ENCODE measurements around the gene PRDM16. TPM values are rescaled to one million over a fixed set of nuclear protein-coding genes. Genes with fewer than 3 reads are reported as not detected.

Gene PRDM16
- total and polyA plus RNA-seq, 2 of the 8 experiments (the other 6 are each of a cell fraction or from before 2014, with no cell fraction given), result 0.39 to 0.43 TPM

DNA sequence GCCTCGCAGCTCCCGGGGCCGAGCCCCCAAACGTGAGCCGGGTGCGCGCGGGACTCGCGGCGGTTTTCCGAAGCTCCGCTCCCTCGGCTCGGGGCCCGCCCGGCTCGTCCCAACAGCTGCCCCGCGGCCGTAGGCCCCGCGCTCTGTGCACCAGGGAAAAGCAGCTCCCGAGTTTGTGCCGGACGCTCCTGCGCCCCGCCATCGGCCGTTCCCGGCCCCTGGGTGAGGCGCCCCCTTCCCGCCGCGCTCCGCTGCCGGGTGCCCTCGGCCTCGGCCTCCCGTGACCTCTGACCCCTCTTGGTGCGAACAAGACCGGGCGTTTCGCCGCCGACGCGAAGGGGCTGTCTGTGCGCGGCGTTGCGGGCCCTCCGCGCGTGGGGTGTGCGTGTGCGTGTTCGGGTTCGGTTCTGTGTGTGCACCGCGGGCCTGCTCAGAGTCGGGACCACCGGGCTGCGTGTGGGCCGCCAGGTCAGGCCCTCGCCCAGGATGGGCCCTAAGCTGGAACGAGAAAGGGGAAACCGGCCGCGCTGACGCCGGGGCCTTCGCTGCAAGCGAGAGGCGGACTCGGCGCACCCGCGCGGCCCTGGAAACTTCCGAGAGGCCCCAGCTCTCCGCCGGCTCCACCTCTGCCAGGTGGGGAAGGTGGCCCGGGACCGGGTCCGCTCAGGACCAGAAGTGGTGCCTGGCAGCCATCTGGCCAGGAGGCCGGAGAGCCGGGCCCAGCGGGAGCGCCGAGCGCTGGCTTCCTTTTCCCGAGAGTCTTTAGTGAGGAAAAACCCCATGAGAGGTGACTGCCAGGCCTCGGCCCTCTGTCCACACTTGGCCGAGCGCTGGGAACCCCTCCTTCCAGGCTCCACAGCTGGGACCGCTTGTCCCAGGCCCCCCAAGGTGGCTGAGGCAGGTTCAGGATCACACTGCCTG, 1.9 kb downstream of the PRDM16 start:
- 1% methylated on average over 42 of the region's 97 CpGs; no CpG with 5 or more reads in 1 of the 2 experiments for WGBS, 2 experiments (ENCODE audit: extremely low coverage in 1 of 2, insufficient coverage in 1 of 2, insufficient read length in 1 of 2, insufficient replicate concordance in 2 of 2, low coverage in 1 of 2, low lambda C conversion rate in 2 of 2, missing lambda C conversion rate in 1 of 2)
- H3K27me3 ChIP-seq (replicated peaks in 1 of 4; ENCODE audit: control insufficient read depth in 3 of 4, extremely low read depth in 1 of 4, insufficient read depth in 3 of 4, low read length in 3 of 4), result peaks cover 76 to 94% (median 86%) of the 10 kb centered on the region in 4 experiments
- no peaks in the 10 kb centered on the region for H3K79me2 ChIP-seq (ENCODE audit: control insufficient read depth in 1 of 2, insufficient read depth in 2 of 2, low read length in 2 of 2)
- peak overlapping the region; percentile 5 to 53 (median 18); a peak in 5 of 8 replicates for H3K4me3 ChIP-seq (ENCODE audit: extremely low read depth in 1 of 4, insufficient read depth in 2 of 4, low read depth in 3 of 4, low read length in 4 of 4)
- peaks cover 0 to 49% (median 33%) of the 10 kb centered on the region in 4 experiments; a peak in 6 of 7 replicates for H3K4me1 ChIP-seq (replicated peaks in 1 of 4; ENCODE audit: control insufficient read depth in 3 of 4, insufficient read depth in 4 of 4, low read length in 3 of 4)
- H3K18ac ChIP-seq (ENCODE audit: extremely low read depth, low read length), result no peak overlapping the region; the same call in 1 of the 2 replicates
- no peak overlapping the region for H2AK5ac ChIP-seq (ENCODE audit: low read depth, low read length)
- POLR2A ChIA-PET (ENCODE audit: partially characterized antibody), result interaction anchor here (0.7 kb wide), 1 partner anchor 33 kb away, joined by 3 read pairs; no protein-coding TSS in a partner anchor
- H4K20me1 ChIP-seq (replicated peaks in 1 of 2; ENCODE audit: control insufficient read depth in 1 of 2, insufficient read depth in 2 of 2, low read length in 2 of 2), result peaks cover 9 to 19% of the 10 kb centered on the region in 2 experiments
- H2BK20ac ChIP-seq (ENCODE audit: low read length), result no peak overlapping the region
- no peak overlapping the region for H4K5ac ChIP-seq (ENCODE audit: insufficient read length, low read depth, low read length)
- no peak overlapping the region for H3K56ac ChIP-seq (replicated peaks; ENCODE audit: insufficient read length, low read depth, low read length)
- H3K27ac ChIP-seq (ENCODE audit: low read depth, low read length), result no peak overlapping the region
- no peaks in the 10 kb centered on the region for H3K79me1 ChIP-seq (ENCODE audit: low read depth, low read length)
- H2AFZ ChIP-seq (ENCODE audit: low read length), result no peak overlapping the region
- no peak overlapping the region for H2BK15ac ChIP-seq (ENCODE audit: low read length)
- no peaks in the 10 kb centered on the region; a peak in 1 of 4 replicates for H3K9me3 ChIP-seq (ENCODE audit: insufficient read depth in 2 of 2, low read depth in 1 of 2, low read length in 1 of 2)
- H3K9ac ChIP-seq (replicated peaks in 1 of 4; ENCODE audit: extremely low read depth in 1 of 4, low read depth in 3 of 4, low read length in 3 of 4), result no peak overlapping the region
- DNase-seq (ENCODE audit: low read depth in 1 of 2, low spot score in 2 of 2) (peak in 1 of 2 experiments; percentile 73), FAIRE-seq (no peak)
- H3K14ac ChIP-seq (ENCODE audit: insufficient read length), result no peak overlapping the region
- peaks cover 13% of the 10 kb centered on the region; the same call in 1 of the 2 replicates for H3K23me2 ChIP-seq (ENCODE audit: low read depth, low read length)
- peaks cover 0 to 18% (median 0%) of the 10 kb centered on the region in 4 experiments; a peak in 1 of 8 replicates for H3K36me3 ChIP-seq (ENCODE audit: control insufficient read depth in 2 of 4, insufficient read depth in 4 of 4, low read length in 3 of 4)
- no peak overlapping the region for H2BK5ac ChIP-seq (ENCODE audit: low read depth, low read length)
- peak overlapping the region; percentile 40 for H4K91ac ChIP-seq (replicated peaks; ENCODE audit: insufficient read length, low read length)
- H4K8ac ChIP-seq (ENCODE audit: extremely low read depth, insufficient read depth, low read length), result peak overlapping the region; percentile 79; the same call in 1 of the 2 replicates
- CTCF ChIA-PET (ENCODE audit: partially characterized antibody), result interaction anchor here (0.6 to 1.2 kb wide), 3 partner anchors 171 to 792 kb away, joined by 3 to 4 read pairs (median 4); no protein-coding TSS in a partner anchor
- peak overlapping the region; percentile 75 for H3K4me2 ChIP-seq (ENCODE audit: insufficient read depth in 1 of 2, low read depth in 2 of 2, low read length in 2 of 2)
- H3K4ac ChIP-seq (replicated peaks; ENCODE audit: insufficient read length, low read depth, low read length), result no peak overlapping the region
- 0 out of 2 replicates have a peak overlapping the region, but pooled peaks have one; percentile 50 for H2BK12ac ChIP-seq (ENCODE audit: low read depth, low read length)
- H3K23ac ChIP-seq (ENCODE audit: insufficient read length), result no peak overlapping the region
- H2BK120ac ChIP-seq (replicated peaks; ENCODE audit: low read depth, low read length), result no peak overlapping the region
- TF ChIP-seq SUZ12 (IDR thresholded peaks at IDR 0.05; ENCODE audit: low read length) (peak; percentile 96), CHD1 (IDR thresholded peaks at IDR 0.05; ENCODE audit: low read depth, low read length) (no peak), RAD21 (IDR thresholded peaks at IDR 0.05 in 1 of 2, conservative IDR thresholded peaks at IDR 0.05 in 1 of 2; ENCODE audit: low read depth in 2 of 2, low read length in 2 of 2) (no peak), SP4 (IDR thresholded peaks at IDR 0.05; ENCODE audit: low read length) (no peak), GABPA (IDR thresholded peaks at IDR 0.05; ENCODE audit: borderline replicate concordance, insufficient read depth, low read length) (peak; percentile 39), GTF2F1 (IDR thresholded peaks at IDR 0.05; ENCODE audit: borderline replicate concordance, low read depth, low read length) (no peak), TBP (IDR thresholded peaks at IDR 0.05; ENCODE audit: low read depth, low read length) (no peak), SIN3A (conservative IDR thresholded peaks at IDR 0.05 in 1 of 2, IDR thresholded peaks at IDR 0.05 in 1 of 2; ENCODE audit: low read depth in 1 of 2, low read length in 2 of 2) (no peak), SP1 (IDR thresholded peaks at IDR 0.05; ENCODE audit: low read depth, low read length) (no peak), MAFK (IDR thresholded peaks at IDR 0.05; ENCODE audit: low read depth, low read length) (no peak)

Data from H1 (cell line).